ENCODE data around the gene ITM2C. TPM values are rescaled to one million over a fixed set of nuclear protein-coding genes. Genes with fewer than 3 reads are reported as not detected.
A peak's percentile ranks its signal among the peaks of the same experiment; 100 is the strongest.

Gene ITM2C
- total and polyA plus RNA-seq, 7 experiments from 2014 or later, result 7.4 to 37.4 (median 25.3) TPM

DNA sequence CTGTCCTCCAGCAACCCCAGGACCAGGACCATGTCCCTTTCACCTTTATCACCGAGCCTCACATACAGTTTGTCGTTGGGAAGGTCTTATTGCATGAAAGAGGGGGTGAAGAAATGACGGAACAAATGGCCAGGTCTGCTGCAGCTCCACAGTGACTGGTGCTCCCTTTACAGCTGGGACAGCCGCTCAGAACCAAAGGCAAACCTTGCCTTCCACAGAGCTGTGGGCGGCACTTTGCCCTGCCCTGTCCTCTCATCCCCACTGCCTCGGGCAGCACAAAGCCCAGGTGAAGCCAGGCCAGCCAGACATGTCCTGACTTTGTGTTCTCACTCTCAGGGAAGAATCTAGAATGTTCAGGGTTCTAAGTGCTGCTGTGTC lies 59.3 kb downstream of the ITM2C start:
- Histone ChIP-seq H3K27me3 (ENCODE audit: control insufficient read depth in 2 of 2, insufficient read depth in 2 of 2, low read length in 2 of 2) (no peaks in the 10 kb centered on the region), H3K4me1 (ENCODE audit: control insufficient read depth in 2 of 2, insufficient read depth in 2 of 2, low read length in 2 of 2) (peaks cover 5 to 11% of the 10 kb centered on the region in 2 donors), H3K4me3 (ENCODE audit: low read length) (peak overlapping the region; percentile 63), H3K9me3 (ENCODE audit: control insufficient read depth in 2 of 3, low read length in 3 of 3) (no peaks in the 10 kb centered on the region), H3K36me3 (ENCODE audit: control insufficient read depth in 2 of 3, insufficient read depth in 3 of 3, low read length in 3 of 3) (no peaks in the 10 kb centered on the region), H3K27ac (ENCODE audit: low read depth, low read length) (no peak overlapping the region)
- intact Hi-C loops (cut with micrococcal nuclease), result loop anchor here (1.0 to 2.0 kb wide), 3 partner anchors 21 to 63 kb away; partner anchors contain the start of gene ITM2C (in 1 of the 2)
- ChIA-PET POLR2A (interaction anchor here (1.1 kb wide), 1 partner anchor 100 kb away, joined by 3 read pairs; no protein-coding TSS in a partner anchor), CTCF (interaction anchor here (0.9 to 2.2 kb wide), 3 partner anchors 13 to 76 kb away, joined by 3 to 7 read pairs (median 3); no protein-coding TSS in a partner anchor)
- peak overlapping the region in 7 of 9 donors; percentile 58 to 92 (median 86) for H3K27ac Mint-ChIP-seq
- peak overlapping the region; percentile 80 to 89 (median 86) for H3K4me3 Mint-ChIP-seq
- H3K27me3 Mint-ChIP-seq, result peaks cover 0 to 32% (median 0%) of the 10 kb centered on the region in 5 donors
- DNase-seq (no peak), ATAC-seq (no peak)
- H3K36me3 Mint-ChIP-seq, result no peaks in the 10 kb centered on the region
- H3K4me1 Mint-ChIP-seq, result peaks cover 28 to 53% (median 41%) of the 10 kb centered on the region in 7 donors
- H3K9me3 Mint-ChIP-seq, result no peaks in the 10 kb centered on the region

DNA sequence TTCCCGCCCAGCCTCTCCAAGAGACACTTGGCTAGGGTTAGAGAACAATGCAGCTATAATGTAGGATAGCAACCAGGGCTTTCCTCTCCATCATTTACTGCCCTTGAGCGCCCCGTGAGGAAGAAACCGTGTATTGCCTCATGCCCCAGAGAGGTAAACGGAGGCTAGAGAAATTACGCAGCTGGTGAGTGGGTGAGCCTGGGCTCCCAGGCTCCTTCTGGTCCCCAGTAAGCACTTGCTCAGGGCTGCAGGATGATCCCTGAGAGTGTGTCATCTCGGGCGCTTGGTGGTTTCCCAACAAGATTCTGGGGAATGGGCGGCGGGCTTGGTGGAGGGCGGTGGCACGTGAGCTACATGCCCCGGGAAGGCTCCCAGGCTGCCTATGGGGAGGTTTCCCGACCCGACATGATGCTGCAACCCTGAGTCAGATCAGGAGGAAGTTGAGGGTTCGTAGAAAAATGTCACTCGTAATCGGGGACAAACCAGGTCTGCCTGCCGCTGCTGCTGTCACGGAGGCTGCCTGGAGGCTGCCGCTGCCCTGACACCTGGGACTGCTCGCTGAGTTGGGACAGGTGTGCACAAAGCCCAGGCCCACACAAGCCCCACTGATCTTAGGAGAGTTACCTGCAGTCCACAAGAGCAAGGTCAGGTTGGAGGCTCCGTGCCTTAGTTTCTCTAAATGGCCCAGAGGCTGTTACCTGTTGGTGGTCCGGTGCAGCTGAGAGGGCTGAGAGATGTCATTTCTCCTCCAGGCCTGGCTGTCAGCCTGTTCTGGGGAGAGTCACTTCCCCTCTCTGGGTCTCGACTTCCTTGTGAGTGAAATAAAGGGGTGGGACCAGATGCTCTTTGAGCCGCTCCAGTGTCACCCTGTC lies 60.0 kb downstream of the ITM2C start, which contains the start of gene GPR55:
Gene GPR55, minus strand, starts transcription at position 773 of the 872 bp plus-strand sequence. CDS start 14,280 bp downstream, outside the sequence.
- ChIA-PET CTCF (interaction anchor here (0.9 to 2.2 kb wide), 3 partner anchors 14 to 49 kb away, joined by 3 to 7 read pairs (median 4); no protein-coding TSS in a partner anchor), POLR2A (no interaction called here)
- Mint-ChIP-seq H3K27me3 (peaks cover 0 to 30% (median 0%) of the 10 kb centered on the region in 5 donors), H3K9me3 (no peaks in the 10 kb centered on the region), H3K27ac (peak within 1 kb of the TSS; percentile 58 to 92 (median 86)), H3K4me1 (peaks cover 28 to 50% (median 38%) of the 10 kb centered on the region in 7 donors), H3K4me3 (peak within 1 kb of the TSS; percentile 80 to 89 (median 86)), H3K36me3 (no peaks in the 10 kb centered on the region)
- intact Hi-C loops (cut with micrococcal nuclease), result loop anchor here (1.0 to 5.0 kb wide), 5 partner anchors 19 to 62 kb away; partner anchors contain the start of gene ITM2C (in 1 of the 2)
- Histone ChIP-seq H3K9me3 (ENCODE audit: control insufficient read depth in 2 of 3, low read length in 3 of 3) (no peaks in the 10 kb centered on the region), H3K4me1 (ENCODE audit: control insufficient read depth in 2 of 2, insufficient read depth in 2 of 2, low read length in 2 of 2) (peaks cover 5 to 11% of the 10 kb centered on the region in 2 donors), H3K27ac (ENCODE audit: low read depth, low read length) (peak within 1 kb of the TSS; percentile 58), H3K4me3 (ENCODE audit: low read length) (peak within 1 kb of the TSS; percentile 63), H3K36me3 (ENCODE audit: control insufficient read depth in 2 of 3, insufficient read depth in 3 of 3, low read length in 3 of 3) (no peaks in the 10 kb centered on the region), H3K27me3 (ENCODE audit: control insufficient read depth in 2 of 2, insufficient read depth in 2 of 2, low read length in 2 of 2) (no peaks in the 10 kb centered on the region)
- DNase-seq (peak in 7 of 9 donors; percentile 27 to 68 (median 39)), ATAC-seq (peak; percentile 78)

DNA sequence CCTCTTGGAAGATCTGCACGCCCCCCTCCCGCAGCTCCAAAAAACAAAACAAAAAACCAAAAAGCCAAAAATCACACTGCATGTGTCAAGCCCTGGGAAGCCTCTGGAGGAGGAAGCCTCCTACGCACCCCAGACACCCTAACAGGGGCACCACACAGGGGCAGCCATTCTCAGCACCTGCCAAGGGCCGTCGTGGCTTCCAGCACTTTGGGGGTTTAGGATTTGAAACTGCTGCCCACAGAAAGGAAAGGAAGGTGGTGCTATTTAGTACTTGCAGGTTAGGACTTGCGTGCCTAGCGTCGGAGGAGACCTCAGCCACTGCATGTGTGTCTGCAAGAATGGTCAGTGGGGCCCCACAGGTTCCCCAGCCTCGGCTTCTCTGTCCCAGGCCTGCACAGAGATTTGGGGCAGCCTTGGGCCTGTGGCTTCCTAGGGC lies 60.7 kb downstream of the ITM2C start:
- Histone ChIP-seq H3K4me1 (ENCODE audit: control insufficient read depth in 2 of 2, insufficient read depth in 2 of 2, low read length in 2 of 2) (peaks cover 5 to 11% of the 10 kb centered on the region in 2 donors), H3K27ac (ENCODE audit: low read depth, low read length) (peak overlapping the region; percentile 58), H3K9me3 (ENCODE audit: control insufficient read depth in 2 of 3, low read length in 3 of 3) (no peaks in the 10 kb centered on the region), H3K4me3 (ENCODE audit: low read length) (peak overlapping the region; percentile 63), H3K36me3 (ENCODE audit: control insufficient read depth in 2 of 3, insufficient read depth in 3 of 3, low read length in 3 of 3) (no peaks in the 10 kb centered on the region), H3K27me3 (ENCODE audit: control insufficient read depth in 2 of 2, insufficient read depth in 2 of 2, low read length in 2 of 2) (no peaks in the 10 kb centered on the region)
- H3K9me3 Mint-ChIP-seq, result no peaks in the 10 kb centered on the region
- DNase-seq (peak in 2 of 9 donors; percentile 7 to 37), ATAC-seq (peak; percentile 6)
- peaks cover 22 to 45% (median 33%) of the 10 kb centered on the region in 7 donors for H3K4me1 Mint-ChIP-seq
- ChIA-PET CTCF (interaction anchor here (1.5 to 2.2 kb wide), 2 partner anchors 20 to 50 kb away, joined by 4 to 7 read pairs; no protein-coding TSS in a partner anchor), POLR2A (interaction anchor here (0.6 kb wide), 1 partner anchor 764 kb away, joined by 5 read pairs; no protein-coding TSS in a partner anchor)
- peak overlapping the region; percentile 80 to 89 (median 86) for H3K4me3 Mint-ChIP-seq
- peak overlapping the region; percentile 58 to 92 (median 86) for H3K27ac Mint-ChIP-seq
- no peaks in the 10 kb centered on the region for H3K36me3 Mint-ChIP-seq
- intact Hi-C loops (cut with micrococcal nuclease), result loop anchor here (1.0 to 5.0 kb wide), 4 partner anchors 20 to 61 kb away; no protein-coding TSS in a partner anchor
- peaks cover 0 to 29% (median 0%) of the 10 kb centered on the region in 5 donors for H3K27me3 Mint-ChIP-seq

DNA sequence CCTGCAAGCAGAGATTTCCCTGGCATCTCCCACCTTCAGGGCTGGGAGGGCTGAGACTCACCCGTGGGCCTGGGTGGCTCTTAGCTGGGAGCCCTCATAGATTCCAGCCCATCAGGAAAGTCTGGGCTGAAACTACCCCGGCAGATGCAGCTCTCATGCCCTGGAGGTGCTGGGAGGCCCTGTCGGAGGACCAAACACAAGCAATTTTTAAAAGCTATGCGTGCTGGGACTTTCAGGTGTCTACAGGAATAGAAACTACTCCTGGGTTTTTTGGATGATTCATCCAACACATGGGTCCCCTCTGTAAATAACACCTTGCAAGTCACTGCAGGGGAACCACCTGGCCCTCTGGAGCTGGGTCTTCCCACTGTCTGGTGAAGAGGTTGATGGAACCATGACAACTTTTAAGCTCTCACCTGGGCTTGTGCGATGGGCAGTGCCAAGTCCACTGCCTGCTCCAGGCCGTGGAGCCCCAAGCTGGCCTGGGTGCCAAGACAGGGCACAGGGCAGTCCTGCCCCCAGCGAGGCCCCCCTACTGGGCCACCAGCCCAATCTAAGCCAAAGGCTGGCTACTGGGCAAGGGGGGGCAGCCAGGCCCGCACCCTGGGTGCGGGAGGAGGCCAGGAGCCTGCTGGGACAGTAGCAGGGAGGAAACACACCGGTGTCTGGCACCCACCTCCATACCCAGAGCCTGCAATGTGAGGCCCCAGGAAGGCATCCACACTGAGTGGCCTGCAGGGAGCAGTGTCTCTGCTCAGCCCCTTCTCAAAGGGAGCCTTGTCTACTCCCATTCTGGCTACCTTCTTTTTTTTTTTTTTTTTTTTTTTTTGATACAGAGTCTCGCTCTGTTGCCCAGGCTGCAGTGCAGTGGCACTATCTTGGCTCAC lies 61.4 kb downstream of the ITM2C start:
- H3K9me3 Mint-ChIP-seq, result no peaks in the 10 kb centered on the region
- CTCF ChIA-PET, result interaction anchor here (1.5 to 1.6 kb wide), 2 partner anchors 13 to 50 kb away, joined by 4 read pairs; no protein-coding TSS in a partner anchor

DNA sequence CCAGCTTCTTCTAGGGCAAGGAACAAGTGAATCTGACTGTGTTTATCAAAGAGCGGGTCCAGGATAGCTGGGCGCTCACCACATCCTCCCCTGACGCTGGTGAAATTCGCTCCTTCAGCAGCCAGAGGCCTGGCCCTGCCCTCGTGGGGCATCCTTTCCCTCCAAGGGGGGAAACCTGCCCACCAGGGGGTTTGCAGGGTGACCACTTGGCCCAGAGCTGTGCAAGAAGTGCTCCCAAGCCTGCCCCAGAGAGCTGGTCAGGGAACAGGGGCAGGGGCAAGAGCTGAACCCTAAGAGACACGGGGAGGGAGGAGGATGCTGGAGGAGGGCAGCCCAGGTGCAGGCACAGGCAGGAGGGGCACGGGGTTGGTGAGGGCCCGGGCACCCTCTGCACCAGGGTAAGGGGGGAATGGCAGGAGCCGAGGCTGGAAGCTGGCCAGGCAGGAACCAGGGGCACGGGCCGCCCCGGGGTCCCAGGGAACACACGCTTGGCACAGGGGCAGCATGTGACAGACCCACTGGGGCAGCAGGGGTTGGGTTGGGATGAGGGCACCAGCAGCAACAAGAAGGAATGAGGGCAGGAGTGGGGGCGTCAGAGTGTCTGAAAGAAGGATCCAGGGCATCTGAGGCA lies 63.1 kb downstream of the ITM2C start:
- Histone ChIP-seq H3K9me3 (ENCODE audit: control insufficient read depth in 2 of 3, low read length in 3 of 3) (no peaks in the 10 kb centered on the region), H3K36me3 (ENCODE audit: control insufficient read depth in 2 of 3, insufficient read depth in 3 of 3, low read length in 3 of 3) (no peaks in the 10 kb centered on the region), H3K27ac (ENCODE audit: low read depth, low read length) (no peak overlapping the region), H3K27me3 (ENCODE audit: control insufficient read depth in 2 of 2, insufficient read depth in 2 of 2, low read length in 2 of 2) (no peaks in the 10 kb centered on the region), H3K4me1 (ENCODE audit: control insufficient read depth in 2 of 2, insufficient read depth in 2 of 2, low read length in 2 of 2) (peaks cover 5 to 11% of the 10 kb centered on the region in 2 donors), H3K4me3 (ENCODE audit: low read length) (no peak overlapping the region)
- no peaks in the 10 kb centered on the region for H3K9me3 Mint-ChIP-seq
- H3K4me1 Mint-ChIP-seq, result peaks cover 8 to 38% (median 26%) of the 10 kb centered on the region in 7 donors
- DNase-seq, result peak in 1 of 9 donors; percentile 18
- ChIA-PET POLR2A (no interaction called here), CTCF (interaction anchor here (1.6 kb wide), 1 partner anchor 14 kb away, joined by 4 read pairs; no protein-coding TSS in a partner anchor)
- no peak overlapping the region for H3K4me3 Mint-ChIP-seq
- H3K27ac Mint-ChIP-seq, result no peak overlapping the region
- no peaks in the 10 kb centered on the region for H3K36me3 Mint-ChIP-seq
- no peak for ATAC-seq
- peaks cover 0 to 24% (median 0%) of the 10 kb centered on the region in 5 donors for H3K27me3 Mint-ChIP-seq
- intact Hi-C loops (cut with micrococcal nuclease), result loop anchor here in 1 of 2 donors (5.0 kb wide), 1 partner anchor 44 kb away; no protein-coding TSS in a partner anchor

More for the DNA sequence above, 61.4 kb downstream of the ITM2C start:
- H3K4me3 ChIP-seq (ENCODE audit: low read length), result no peak overlapping the region
- Mint-ChIP-seq H3K27ac (peak overlapping the region in 6 of 9 donors; percentile 84 to 92 (median 86)), H3K4me1 (peaks cover 15 to 38% (median 27%) of the 10 kb centered on the region in 7 donors), H3K4me3 (no peak overlapping the region), H3K36me3 (no peaks in the 10 kb centered on the region), H3K27me3 (peaks cover 0 to 27% (median 0%) of the 10 kb centered on the region in 5 donors)
- no peak for ATAC-seq
- no peaks in the 10 kb centered on the region for H3K36me3 ChIP-seq (ENCODE audit: control insufficient read depth in 2 of 3, insufficient read depth in 3 of 3, low read length in 3 of 3)
- POLR2A ChIA-PET, result interaction anchor here (0.5 to 0.6 kb wide), 2 partner anchors 591 to 764 kb away, joined by 3 to 5 read pairs; no protein-coding TSS in a partner anchor
- H3K9me3 ChIP-seq (ENCODE audit: control insufficient read depth in 2 of 3, low read length in 3 of 3), result no peaks in the 10 kb centered on the region
- peak in 1 of 9 donors; percentile 43 for DNase-seq
- H3K4me1 ChIP-seq (ENCODE audit: control insufficient read depth in 2 of 2, insufficient read depth in 2 of 2, low read length in 2 of 2), result peaks cover 5 to 11% of the 10 kb centered on the region in 2 donors
- no peaks in the 10 kb centered on the region for H3K27me3 ChIP-seq (ENCODE audit: control insufficient read depth in 2 of 2, insufficient read depth in 2 of 2, low read length in 2 of 2)
- intact Hi-C loops (cut with micrococcal nuclease), result loop anchor here (1.0 to 5.0 kb wide), 4 partner anchors 21 to 61 kb away; no protein-coding TSS in a partner anchor
- H3K27ac ChIP-seq (ENCODE audit: low read depth, low read length), result peak overlapping the region; percentile 58

All from naive thymus-derived CD4-positive, alpha-beta T cell (primary cell).